HG03175 (cell line): ENCODE data around the gene CRYBG3.
"Not testable (repeated sequence)": the region's sequence is repeated elsewhere in the genome, so short reads cannot be mapped to it uniquely, and the experiment has no call there.

ENCODE experiments used
- ATAC-seq: cut with Tn5 transposase; IDR thresholded peaks from one replicate; pipeline ENCODE4 v1.9.1; 2021; ENCODE audit warnings: mild to moderate bottlenecking, moderate library complexity; ENCODE audit not compliant: unreplicated experiment

CRYBG3 gene

DNA sequence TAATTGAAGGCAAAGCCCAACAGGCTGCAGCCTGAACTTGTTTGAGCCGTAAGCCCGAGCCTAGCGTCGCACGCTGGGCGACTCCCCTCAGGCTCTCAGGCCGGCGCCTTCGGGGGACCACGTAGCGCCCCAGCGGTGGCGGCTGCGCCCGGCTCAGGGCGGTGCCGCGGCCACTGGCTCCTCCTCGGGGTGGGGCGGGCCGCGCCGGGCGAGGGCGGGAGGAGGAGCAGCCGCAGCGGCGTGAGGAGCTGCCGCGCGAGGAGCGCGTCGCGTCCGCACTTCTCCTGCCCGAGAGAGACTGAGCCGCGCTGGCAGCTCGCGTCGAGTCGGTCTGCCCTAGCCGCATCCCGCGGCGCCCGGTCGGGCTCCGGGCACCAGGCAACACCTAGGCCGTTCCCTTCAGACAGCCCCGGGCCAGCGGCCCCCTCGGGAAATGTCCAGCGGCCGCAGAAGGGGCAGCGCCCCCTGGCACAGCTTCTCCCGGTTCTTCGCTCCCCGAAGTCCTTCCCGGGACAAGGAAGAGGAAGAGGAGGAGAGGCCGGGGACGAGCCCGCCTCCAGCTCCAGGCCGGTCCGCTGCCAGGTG lies at the start of gene CRYBG3:
CRYBG3 (plus strand) TSS at position 238 of the 585 bp plus-strand sequence; CDS start at position 434, 196 bp downstream.
- peak; percentile 98 for ATAC-seq

GRCh38 chr3:97772926-97773325 lies 48.9 kb upstream of the CRYBG3 start:
- no peak for ATAC-seq

DNA sequence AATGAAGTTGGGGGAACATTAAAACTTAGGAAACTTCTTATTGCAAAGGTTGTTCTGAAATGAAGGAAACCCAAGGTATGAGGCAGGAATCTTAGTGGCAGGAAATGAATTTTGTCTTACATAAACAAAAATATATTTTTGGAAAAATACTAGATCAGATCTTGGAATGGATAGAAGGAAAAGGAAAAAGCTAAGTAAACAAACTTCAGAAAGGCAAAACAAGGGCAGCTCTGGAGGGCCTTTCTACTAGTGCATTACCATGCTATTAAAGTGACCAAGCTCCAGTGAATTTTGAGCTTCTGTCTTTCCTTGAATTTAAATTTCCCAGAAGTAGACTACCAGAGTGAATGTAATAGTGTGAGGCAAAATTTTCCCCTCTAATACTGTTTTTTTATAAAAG lies 43.7 kb upstream of the CRYBG3 start:
- no peak for ATAC-seq

DNA sequence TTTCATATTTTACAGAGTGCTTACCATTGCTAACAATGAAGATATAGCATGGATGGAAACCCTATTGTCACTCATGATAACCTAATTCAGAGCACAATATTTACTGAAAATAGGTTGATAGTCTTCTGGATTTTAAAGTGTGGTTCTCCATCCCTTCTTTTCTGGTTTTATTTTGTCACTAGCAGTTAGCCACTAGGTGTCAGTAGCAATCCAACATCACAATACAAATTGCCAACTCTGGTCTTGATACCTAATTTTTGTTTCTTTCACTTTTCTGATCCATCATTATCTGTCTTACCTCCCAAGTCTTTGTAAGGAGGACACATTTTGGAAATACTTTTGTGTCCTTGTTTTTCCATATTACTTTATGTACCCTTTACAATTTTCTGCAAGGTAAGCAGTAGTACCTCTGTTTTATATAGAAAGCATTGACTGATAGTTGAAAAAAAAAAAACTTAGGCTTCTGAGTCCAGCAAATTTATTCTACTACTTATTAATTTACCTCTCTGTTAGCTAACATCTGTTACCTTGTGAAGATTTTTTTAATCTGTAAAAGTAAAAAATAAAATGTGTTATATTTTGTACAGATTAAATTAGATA lies 28.3 kb upstream of the CRYBG3 start:
- ATAC-seq, result peak; percentile 88

DNA sequence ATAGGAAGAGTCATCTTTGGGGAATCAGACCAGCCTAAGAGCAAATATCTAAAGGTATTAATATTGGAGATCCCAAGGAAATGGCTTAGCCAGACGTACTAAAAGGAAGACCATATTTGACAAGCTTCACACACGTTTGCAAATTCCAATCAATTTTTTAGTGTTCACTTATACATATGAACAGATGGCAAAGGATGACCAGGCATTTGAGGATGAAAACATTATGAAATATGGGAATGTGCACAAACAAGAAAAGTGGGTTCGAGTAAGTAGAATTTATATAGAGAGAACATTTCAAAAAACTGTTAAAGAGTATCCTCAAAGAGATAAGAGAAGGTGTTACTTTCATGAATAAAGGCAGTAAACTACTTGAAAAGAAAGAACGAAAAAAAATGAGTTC lies 25.9 kb upstream of the CRYBG3 start:
- ATAC-seq, result no peak

GRCh38 chr3:97804471-97804870 lies 17.3 kb upstream of the CRYBG3 start:
- ATAC-seq, result no peak

DNA sequence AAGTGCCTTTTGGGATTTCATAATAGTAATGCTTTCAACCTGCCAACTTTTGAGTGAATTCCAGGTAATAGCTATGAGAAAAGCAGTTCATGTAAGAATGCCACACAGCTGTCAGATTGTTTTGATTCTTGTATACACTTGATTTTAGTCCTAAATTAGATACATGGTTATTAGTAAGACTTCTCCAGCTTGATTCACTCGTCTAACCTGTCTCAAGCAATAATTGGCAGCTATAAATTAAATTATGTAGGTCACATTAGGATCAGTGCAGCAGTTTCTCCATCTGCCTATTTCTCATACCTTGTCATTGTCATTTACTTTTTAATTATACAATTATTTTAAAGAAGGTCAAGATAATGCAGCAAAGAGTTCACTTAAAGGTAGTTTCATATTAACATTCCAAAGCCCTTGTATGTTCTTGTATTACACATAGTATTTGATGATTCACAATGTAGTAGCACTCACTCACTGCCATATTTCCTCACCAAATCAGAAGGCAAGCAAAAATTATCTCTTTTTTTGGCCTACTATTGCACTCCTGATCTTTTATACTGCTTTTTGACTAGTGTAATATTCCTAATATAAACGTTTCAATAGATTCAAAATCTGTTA lies 10.9 kb upstream of the CRYBG3 start:
- no peak for ATAC-seq

DNA sequence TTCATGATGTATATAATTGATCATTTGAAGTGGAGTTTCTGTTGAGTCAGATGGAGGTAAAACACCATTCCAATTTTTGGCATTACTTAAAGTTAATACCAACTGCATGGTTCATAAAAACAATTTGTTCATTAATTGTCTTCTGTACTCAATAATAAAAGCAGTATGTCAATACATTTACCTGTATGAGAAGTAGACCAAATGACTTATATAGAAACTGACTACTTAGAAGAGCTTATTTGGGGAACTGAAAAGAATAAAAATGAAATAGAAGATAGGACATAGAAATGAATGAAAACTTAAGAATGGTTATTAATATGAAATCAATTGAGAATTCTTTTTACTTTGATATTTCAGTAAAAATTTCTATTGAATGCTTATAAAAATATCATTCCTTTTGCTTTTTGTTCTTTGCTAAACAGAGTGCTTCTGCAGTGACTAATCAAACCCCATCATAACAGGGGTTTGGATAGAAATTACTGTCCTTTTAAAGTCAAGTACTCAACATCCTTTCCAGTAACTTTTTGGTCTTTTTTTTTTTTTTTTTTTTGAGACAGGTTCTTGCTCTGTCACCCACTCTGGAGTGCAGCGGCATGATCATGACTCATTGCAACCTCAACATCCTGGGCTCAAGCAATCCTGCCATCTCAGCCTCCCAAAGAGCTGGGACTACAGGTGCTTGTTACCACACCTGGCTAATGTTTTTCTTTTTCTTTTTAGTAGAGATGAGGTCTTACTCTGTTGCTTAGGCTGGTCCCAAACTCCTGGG lies 6.5 kb upstream of the CRYBG3 start:
- ATAC-seq, result no peak

- no peak for ATAC-seq
Measured at GRCh38 chr3:97816811-97817210, 5.0 kb upstream of the CRYBG3 start.

GRCh38 chr3:97817965-97818364 lies 3.8 kb upstream of the CRYBG3 start:
- ATAC-seq, result no peak

DNA sequence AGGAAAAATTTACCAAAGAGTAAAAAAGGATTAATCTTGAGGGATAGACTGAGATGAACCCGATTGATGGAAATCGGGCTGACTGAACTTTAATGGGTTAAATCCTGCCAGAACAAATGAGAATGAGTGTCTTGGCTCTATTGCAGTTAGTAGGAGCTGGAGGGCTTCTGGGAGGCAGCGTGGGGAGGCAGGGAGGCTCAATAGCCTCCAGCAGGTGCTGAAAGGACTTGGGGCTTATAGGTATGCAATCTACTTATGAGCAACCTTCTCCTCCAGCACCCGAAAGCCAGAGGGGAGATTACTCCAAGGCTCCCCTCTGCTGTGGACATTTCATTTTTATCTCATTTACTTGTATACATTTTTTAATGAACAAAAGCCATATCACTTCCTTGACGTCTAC lies 1.0 kb upstream of the CRYBG3 start:
- no peak for ATAC-seq

- peak; percentile 42 for ATAC-seq
Measured at GRCh38 chr3:97821287-97821773, 481 bp upstream of the CRYBG3 start.

GRCh38 chr3:97822359-97822775 lies 556 bp downstream of the CRYBG3 start:
- ATAC-seq, result no peak

DNA sequence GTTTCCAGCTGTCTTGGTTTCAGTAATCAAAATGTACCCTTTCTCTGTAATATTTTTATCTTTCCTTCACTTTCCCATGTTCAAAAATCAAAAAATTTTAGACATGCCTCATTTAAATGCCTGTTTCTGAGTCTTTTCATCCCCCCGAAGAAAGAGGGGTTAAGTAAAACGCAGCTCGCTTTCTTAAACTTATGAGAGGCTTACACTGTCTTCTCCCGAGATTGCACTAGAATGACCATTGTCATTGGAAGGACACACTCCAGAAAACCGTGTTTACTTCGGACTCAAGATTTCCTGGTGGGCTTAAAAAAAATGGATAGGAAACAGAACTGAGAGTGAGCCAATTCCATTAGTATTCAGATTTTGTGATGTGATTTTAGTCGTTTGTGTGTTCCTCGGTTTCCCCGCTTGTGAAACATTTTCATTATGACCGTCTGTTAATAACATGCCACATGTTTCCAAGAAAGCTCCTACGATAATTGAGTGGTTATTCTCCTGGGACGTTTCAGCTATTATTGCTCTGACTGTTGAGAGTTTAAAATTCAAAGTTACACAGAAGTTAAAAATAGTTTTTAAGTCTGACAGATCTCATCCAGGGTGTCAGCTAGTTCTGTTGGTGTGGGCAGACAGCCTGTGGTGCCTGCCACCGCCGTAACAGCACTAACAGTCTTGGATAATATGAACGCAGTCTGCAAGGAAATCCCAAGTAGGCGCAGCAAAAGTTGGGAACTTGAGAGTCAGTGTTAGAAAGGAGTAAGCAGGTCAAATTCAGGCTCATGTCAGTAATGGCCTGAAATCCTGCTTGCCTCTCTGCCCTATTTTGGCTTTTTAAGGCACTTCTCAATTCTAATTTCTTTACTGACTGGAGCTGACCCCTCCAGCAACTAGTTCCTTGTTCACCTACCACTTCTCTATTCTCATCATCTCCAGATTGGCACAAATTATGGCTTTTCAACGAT lies 1.5 kb downstream of the CRYBG3 start:
- no peak for ATAC-seq

DNA sequence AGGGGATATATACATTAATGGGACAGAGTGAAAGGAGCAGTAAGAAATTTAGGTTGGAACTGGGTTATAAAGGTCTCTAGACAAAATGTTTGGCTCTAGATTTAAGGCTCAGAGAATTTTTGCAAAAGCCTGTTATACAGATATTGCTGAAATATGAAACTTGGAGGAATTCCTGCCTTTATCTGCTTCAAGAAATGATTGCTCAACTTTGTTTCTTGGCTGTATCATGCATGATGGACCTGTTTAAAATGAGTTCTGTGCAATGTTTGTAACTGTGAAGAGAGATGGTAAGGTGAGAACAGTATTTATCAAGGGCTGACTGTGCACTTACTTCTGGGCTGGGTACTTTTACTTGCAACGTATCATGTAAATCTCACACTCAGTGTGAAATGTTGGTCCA lies 3.3 kb downstream of the CRYBG3 start:
- no peak for ATAC-seq

DNA sequence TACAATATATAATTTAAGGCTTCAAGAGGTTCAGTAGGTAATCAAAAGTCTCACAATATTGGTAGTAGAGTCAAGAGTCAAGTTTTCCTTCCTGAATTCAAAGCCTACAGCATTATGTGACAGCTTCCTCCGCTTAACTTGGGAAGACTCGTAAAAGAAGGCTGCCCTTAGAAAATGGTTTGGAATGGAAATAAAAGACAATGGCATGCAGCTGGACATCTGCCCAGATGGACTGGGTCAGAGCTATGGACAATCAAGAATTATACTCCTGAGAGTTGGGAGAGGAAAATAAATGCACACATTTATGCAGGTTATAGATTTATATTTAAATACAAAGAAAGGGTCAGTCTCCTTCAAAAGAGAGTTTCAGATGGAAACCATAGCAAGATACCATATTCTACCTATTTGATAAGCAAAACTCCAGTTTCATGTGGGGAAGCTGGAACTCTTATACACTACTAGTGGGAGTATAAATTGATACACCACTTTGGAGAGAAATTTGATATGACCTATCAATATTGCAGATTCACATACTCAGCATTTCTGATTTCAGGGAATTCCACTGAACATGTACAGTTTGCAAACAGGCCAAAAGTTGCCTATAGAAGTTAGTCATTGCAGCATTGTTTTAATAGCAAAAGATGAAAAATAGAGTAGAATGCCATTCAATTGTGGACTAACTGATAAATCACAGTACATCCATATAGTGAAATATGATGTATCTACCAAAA lies 6.1 kb downstream of the CRYBG3 start:
- ATAC-seq, result no peak

DNA sequence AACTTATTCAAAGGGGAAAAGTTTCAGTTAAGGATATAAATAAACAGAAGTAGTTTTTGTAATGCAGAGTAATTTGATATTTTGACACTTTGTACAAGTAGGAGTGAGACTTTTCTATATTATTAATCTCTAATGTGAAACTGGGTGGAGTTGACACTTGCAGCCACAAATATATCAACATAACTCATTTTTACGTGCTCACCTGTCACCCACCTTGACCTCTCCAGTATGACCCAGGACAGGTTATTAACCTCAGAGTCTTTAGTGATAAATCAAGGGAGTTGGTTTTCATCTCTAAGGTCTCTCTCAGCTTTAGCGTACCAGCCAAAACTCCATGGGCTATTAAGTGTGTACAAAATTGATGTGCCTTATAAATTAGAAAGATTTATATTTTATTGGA lies 7.4 kb downstream of the CRYBG3 start:
- ATAC-seq, result no peak

DNA sequence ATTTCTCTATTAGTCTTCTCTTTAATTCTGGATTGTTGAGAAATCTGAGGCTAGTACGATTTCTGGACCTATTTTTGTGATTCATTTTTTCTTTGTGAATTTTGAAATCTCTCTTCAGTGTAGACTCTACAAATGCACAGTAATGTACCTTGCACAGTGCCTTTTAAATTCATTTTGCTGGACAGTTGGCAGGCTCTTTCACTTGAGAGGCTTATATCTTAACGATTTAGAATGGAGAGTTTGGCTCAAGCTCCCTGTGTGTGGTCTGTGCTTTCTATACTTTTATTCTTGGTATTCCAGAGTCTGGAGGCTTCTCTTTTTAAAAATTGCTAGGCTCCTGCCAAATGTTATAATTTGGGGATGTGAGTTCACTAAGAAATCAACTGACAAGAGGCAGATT lies 8.8 kb downstream of the CRYBG3 start:
- ATAC-seq, result no peak

DNA sequence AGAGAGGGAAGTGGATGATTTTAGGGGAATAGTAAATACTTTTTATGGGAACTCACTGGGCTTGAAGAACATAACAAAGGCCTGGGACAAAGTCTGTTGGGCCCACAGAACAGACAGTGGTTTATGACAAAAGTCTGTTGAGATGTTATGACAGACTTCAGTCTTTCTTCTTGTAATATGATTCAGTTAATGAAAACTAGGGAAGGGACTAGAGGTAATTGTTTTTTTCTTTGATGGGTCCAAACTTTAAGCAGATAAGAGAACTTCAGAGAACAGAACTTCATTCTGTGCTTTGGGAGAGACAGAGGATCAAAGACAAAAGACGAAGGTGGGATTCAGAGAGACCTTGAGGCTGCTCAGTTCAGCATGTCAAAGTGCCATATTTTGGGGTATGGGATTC lies 9.3 kb downstream of the CRYBG3 start:
- no peak for ATAC-seq

DNA sequence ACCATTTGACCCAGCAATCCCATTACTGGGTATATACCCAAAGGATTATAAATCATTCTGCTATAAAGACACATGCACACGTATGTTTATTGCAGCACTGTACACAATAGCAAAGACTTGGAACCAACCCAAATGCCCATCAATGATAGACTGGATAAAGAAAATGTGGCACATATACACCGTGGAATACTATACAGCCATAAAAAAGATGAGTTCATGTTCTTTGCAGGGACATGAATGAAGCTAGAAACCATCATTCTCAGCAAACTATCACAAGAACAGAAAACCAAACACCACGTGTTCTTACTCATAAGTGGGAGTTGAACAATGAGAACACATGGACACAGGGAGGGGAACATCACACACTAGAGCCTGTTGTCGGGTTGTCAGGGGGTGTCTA lies 11.4 kb downstream of the CRYBG3 start:
- not testable (repeated sequence) for ATAC-seq
